IMR-90 (cell line): ENCODE measurements around the gene SWI5.

Experiments used
- CEBPB ChIP-seq: IDR thresholded peaks from 2 replicates; pipeline ENCODE4 v1.6.1; 2012; ENCODE audit warnings: low read depth, low read length, improper control_type of control experiment
- POLR2A ChIP-seq: IDR thresholded peaks from 2 replicates; pipeline ENCODE4 v1.6.1; 2012; ENCODE audit warnings: mild to moderate bottlenecking, low read depth, low read length
- RAD21 ChIP-seq: IDR thresholded peaks from 2 replicates; pipeline ENCODE4 v1.6.1; 2012; ENCODE audit warnings: low read length, improper control_type of control experiment
- RCOR1 ChIP-seq: IDR thresholded peaks from 2 replicates; pipeline ENCODE4 v1.6.1; 2012; ENCODE audit warnings: mild to moderate bottlenecking, low read length, improper control_type of control experiment; ENCODE audit not compliant: insufficient replicate concordance
- USF2 ChIP-seq: fragments of 150-350 bp; IDR thresholded peaks from 2 replicates; pipeline ENCODE4 v1.6.1; 2017; ENCODE audit warnings: mild to moderate bottlenecking, antibody characterized with exemption, low read length, low read depth
- TF ChIP-seq, protein P1 (sequence below): conservative IDR thresholded peaks from 2 replicates; pipeline ENCODE4 v1.5.1; 2012; ENCODE audit warnings: mild to moderate bottlenecking, low read depth, low read length, improper control_type of control experiment
- TF ChIP-seq, protein P2 (sequence below): fragments of 150-350 bp; IDR thresholded peaks from 2 replicates; pipeline ENCODE4 v1.6.1; 2016; ENCODE audit warnings: low read depth, mild to moderate bottlenecking, low read length, moderate library complexity, borderline replicate concordance

DNA sequence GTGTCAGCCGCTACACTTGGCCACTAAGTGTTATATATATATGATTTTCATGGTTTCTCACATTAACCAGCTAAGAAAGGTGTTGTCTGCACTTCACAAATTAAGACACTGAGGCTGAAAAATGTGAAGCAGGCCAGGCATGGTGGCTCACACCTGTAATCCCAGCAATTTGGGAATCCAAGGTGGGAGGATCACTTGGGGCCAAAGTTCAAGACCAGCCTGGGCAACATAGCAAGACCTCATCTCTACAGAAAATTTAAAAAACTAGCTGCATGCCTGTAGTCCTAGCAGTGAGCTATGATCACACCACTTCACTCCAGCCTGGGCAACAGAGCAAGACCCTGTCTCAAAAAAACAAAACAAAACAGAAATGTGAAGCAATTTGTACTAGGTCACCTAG lies 48.3 kb downstream of the SWI5 start:
- TF ChIP-seq POLR2A (no peak), CEBPB (no peak), USF2 (no peak), RCOR1 (no peak), RAD21 (no peak)
- TF ChIP-seq, protein P1, sequence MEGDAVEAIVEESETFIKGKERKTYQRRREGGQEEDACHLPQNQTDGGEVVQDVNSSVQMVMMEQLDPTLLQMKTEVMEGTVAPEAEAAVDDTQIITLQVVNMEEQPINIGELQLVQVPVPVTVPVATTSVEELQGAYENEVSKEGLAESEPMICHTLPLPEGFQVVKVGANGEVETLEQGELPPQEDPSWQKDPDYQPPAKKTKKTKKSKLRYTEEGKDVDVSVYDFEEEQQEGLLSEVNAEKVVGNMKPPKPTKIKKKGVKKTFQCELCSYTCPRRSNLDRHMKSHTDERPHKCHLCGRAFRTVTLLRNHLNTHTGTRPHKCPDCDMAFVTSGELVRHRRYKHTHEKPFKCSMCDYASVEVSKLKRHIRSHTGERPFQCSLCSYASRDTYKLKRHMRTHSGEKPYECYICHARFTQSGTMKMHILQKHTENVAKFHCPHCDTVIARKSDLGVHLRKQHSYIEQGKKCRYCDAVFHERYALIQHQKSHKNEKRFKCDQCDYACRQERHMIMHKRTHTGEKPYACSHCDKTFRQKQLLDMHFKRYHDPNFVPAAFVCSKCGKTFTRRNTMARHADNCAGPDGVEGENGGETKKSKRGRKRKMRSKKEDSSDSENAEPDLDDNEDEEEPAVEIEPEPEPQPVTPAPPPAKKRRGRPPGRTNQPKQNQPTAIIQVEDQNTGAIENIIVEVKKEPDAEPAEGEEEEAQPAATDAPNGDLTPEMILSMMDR = no peak
- TF ChIP-seq, protein P2, sequence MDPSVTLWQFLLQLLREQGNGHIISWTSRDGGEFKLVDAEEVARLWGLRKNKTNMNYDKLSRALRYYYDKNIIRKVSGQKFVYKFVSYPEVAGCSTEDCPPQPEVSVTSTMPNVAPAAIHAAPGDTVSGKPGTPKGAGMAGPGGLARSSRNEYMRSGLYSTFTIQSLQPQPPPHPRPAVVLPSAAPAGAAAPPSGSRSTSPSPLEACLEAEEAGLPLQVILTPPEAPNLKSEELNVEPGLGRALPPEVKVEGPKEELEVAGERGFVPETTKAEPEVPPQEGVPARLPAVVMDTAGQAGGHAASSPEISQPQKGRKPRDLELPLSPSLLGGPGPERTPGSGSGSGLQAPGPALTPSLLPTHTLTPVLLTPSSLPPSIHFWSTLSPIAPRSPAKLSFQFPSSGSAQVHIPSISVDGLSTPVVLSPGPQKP = no peak
